Suppressor macrophage treated with lipopolysaccharide for 1 hour (primary cell): ENCODE results near the gene ADGRB2.

Experiments
- DNase-seq, 3 donors: peaks; one replicate each; pipeline ENCODE4 v3.0.0-alpha.2; 2020 to 2022

Gene ADGRB2, protein sequence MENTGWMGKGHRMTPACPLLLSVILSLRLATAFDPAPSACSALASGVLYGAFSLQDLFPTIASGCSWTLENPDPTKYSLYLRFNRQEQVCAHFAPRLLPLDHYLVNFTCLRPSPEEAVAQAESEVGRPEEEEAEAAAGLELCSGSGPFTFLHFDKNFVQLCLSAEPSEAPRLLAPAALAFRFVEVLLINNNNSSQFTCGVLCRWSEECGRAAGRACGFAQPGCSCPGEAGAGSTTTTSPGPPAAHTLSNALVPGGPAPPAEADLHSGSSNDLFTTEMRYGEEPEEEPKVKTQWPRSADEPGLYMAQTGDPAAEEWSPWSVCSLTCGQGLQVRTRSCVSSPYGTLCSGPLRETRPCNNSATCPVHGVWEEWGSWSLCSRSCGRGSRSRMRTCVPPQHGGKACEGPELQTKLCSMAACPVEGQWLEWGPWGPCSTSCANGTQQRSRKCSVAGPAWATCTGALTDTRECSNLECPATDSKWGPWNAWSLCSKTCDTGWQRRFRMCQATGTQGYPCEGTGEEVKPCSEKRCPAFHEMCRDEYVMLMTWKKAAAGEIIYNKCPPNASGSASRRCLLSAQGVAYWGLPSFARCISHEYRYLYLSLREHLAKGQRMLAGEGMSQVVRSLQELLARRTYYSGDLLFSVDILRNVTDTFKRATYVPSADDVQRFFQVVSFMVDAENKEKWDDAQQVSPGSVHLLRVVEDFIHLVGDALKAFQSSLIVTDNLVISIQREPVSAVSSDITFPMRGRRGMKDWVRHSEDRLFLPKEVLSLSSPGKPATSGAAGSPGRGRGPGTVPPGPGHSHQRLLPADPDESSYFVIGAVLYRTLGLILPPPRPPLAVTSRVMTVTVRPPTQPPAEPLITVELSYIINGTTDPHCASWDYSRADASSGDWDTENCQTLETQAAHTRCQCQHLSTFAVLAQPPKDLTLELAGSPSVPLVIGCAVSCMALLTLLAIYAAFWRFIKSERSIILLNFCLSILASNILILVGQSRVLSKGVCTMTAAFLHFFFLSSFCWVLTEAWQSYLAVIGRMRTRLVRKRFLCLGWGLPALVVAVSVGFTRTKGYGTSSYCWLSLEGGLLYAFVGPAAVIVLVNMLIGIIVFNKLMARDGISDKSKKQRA (N-terminal part only)

DNA sequence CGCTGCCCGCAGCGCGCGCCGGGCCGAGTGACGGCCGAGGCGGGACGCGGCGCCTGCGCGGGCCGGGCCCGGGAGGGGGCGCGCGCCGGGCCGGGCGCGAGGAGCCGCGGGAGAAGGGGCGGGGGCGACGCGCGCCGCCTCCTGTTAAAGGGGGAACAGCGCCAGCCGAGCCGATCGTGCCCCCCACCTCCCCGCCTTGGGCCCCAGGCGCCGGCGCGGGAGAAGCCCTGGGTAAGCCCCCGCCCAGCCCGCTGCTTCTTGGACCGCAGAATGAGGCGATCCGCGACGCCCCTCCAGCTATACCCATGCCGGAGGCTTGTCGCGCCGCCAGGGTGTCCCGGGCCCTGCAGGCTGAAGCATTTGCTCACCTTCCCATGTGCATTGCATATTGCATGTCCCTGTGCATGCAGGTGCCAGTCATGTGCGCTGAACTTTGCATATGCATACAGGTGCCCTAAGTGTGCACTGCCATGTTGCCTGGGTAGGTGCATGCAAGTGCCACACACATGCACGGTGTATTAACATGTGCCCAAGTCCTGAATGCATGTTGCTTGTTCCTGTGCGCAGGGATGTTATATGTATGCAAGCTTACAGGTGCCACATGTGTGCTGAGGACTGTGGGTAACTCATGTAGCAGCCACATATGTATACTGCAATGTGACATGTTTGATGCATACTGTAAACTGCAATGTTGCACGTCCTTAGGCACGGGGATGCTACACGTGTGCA is at the start of gene ADGRB2:
ADGRB2 (minus strand) TSS at position 29 of the 729 bp plus-strand sequence. CDS start 7,119 bp downstream, outside the sequence.
- DNase-seq, result peak in 1 of 3 donors; percentile 69

DNA sequence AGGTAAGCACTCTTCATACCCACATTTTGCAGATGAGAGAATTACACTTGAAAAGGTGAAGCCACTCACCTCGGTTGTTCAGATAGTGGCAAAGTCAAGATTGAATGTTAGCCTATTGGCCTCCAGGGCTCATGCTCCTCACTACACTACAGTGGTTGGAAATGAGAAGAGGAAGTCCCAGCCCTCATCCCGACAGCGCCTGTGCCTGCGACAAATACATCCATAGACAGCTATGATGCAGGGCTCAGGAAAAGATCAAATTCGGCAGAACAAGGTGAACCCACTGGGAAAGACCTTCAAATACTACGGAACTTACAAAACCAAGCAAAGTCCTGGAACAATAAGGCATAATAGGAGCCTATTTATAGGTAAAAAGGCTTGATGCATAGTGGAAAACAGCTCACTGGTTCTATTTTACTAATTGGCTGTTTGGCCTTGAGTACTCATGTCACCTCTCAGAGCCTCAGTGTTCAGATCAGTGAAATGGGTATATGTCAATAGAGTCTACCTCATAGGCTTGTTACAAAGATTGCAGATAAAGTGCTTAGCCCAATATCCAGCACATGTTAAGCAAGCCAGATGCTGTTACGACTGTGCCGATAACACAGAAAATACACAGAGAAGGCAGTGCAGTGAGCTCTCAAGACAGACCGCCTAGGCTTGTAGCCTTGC is 48.2 kb upstream of the ADGRB2 start:
- no peak for DNase-seq

DNA sequence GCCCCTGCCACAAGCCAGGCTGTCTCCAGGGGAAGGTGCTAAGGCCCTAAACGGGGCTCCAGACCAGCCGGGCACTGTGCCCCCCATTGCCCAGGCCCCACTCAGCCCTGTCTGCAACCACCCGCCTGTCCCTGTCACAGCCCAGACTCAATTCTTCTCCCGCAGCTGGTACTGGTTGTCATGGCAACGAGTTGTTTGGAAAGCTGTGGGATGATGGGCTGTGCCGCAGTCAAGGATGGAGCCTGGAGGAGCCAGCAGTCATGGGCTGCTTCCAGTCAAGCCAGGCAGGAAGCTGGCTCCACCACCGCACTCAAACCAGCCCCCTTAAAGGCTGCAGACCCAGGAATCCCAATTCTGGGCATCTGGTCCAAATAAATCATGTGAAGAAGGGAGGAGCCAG is 47.5 kb upstream of the ADGRB2 start:
- DNase-seq, result no peak

DNA sequence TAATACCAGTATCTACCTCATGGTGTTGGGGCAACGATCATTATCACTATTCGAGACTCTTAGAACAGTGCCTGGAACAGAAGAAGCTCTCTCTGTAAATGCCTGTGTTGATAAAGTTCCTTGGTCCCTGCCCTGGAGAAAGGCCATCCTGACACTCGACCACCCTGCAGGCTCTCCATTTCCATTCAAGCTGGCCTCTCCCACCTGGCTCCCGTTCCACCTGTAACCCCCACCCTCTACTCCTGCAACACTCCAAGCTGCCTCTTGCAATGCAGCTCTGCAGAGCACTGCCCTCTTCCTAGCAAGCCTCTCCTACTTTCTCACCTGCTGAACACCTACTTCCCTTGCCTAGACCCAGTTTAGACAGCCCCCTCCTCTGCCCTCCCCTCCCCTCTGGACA is 45.6 kb upstream of the ADGRB2 start:
- no peak for DNase-seq

DNA sequence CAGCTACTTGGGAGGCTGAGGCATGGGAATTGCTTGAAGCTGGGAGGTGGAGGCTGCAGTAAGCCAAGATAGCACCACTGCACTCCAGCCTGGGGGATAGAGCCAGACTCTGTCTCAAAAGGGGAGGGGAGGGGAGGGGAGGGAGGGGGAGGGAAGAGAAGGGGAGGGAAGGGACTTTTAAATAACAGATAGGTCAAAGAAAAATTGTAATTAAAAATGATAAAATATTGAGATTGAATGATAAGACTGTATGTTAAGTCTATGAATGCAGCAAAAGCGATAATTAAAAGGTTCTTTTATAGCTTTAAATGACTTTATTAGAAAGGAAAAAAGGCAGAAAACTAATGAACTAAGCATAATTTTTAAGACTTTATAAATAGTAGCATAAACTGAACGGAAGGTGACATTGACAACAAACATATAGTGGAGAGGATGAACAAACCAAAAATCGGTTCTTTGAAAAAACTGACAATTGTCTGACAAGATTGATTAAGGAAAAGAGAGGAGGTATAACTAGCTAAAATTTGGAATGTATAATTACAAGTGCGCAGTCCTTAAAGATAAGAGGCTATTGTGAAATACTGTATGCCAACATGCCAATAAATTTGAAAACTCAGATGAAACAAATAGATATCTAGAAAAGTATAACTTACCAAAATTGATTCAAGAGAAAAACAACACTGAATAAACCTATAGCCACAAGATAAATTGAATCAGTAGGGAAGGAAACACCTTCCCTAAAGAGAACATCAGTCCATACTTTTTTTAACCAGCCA is 43.3 kb upstream of the ADGRB2 start:
- DNase-seq, result no peak

DNA sequence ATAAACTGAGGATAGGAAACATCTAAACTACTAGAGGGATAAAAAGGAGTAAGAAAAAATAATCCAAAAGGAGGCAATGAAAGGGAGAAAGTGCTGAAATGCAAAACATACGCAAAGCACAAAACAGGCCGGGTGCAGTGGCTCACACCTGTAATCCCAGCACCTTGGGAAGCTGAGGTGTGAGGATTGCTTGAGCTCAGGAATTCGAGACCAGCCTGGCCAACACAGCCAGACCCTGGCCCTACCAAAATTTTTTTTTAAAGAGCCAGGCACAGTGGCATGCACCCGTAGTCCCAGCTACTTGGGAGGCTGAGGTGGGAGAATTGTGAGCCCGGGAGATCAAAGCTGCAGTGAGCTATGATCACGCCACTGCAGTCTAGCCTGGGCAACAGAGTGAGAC is 41.2 kb upstream of the ADGRB2 start:
- DNase-seq, result no peak

DNA sequence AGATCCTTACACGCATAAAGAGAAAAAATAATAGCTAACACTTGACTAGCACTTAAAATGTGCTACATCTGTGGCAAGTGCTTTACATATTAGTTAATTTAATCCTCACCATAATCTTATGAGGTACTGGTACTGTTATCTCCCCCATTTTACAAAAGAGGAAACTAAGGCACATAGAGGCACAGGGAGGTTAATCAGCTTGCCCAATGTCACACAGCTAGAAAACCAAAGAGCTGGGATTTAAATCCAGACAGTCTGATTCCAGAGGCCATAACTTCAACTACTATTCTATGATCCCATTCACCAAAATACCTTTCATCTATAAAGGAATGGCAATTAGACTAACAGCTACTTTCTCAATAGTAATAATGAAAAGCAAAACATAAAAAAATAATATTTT is 40.0 kb upstream of the ADGRB2 start:
- no peak for DNase-seq

DNA sequence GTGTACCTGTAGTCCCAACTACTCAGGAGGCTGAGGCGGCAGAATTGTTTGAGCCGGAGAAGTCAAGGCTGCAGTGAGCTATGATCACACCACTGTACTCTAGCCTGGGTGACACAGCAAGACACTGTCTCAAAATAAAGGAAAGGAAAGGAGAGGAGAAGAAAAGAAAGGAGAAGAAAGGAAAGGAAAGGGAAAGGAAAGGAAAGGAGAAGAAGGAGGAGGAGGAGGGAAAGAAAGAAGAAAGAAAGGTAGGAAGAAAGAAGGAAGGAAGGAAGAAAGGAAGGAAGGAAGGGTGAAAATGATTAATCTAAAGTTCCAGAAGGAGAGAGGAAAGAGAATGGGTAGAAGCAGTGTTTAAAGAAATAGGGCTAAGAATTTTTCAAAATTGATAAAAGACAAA is 39.5 kb upstream of the ADGRB2 start:
- DNase-seq, result no peak

DNA sequence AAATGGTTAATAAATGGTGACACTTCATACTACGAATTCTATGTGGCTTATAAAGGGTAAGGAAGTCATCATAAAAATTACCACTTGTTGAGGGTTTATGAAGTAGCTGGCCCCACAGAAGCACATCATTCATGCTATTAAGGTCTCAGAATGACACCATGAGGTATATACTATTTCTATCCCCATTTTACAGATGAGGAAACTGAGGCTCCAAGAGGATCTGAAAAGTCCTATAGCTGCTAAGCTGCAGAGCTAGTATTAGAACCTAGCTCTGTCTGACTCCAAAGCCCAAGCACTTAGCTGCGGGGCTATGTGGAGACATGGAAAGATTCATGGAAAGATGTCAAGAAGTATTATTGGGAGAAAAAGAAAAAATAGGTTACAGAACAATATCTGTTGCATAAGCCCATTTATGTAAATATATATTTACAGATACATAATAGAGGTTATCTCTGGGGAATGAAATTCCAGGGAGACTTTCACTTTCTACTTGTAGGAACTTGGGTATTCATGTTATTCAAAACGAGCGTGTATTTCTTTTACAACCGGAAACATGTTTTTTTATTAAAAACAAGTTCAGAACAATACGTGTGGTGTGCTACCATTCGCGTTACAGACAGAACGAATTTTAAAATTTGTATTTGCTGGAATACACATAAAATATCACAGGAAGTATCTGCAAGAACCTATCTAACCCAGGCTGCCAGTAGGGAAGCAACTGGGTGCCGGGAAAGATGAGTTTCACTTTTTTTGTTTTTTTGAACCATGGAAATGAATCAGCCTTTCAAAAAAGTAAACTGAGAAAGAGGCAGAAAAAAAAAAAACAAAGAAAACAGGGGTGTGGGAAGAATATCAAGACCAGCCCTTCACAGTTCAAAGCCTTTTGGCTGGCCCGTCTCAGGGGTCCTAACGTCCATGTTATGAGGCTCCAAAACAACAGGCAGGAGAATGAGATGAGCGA is 38.3 kb upstream of the ADGRB2 start:
- peak in 1 of 3 donors; percentile 32 for DNase-seq

DNA sequence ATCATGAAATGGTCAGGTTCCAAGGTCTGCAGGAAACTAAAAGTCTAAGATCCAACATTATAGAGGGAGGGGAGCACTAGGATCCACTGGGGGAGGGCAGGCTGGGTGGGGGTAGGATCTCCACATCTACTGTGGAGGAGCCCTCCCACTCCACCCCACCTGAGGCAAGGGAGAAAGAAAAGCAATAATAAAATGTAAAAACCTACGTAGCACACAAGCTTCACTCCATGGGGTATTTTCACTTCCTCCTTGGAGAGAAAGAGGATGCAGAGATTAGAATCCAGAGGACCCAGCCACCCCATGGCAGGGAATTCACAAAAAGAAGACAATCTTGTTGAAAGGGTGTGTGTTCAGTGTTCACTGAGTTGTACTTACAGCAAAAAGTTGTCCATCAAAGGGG is 37.3 kb upstream of the ADGRB2 start:
- DNase-seq, result peak; percentile 57 to 63 (median 58)

DNA sequence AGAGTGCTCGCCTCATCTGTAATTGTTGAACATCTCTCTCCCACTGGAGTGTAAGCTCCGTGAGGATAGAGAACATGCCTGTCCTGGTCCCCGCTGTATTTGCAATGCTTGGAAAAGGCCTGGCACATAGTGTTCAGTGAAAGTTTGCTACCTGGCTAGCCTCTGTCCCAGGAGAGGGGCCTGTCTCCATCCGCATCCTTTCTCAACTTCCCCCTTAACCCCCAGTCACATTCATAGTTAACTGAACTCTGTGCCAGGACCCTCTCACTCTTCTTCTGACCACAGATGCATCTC is 36.5 kb upstream of the ADGRB2 start:
- no peak for DNase-seq

DNA sequence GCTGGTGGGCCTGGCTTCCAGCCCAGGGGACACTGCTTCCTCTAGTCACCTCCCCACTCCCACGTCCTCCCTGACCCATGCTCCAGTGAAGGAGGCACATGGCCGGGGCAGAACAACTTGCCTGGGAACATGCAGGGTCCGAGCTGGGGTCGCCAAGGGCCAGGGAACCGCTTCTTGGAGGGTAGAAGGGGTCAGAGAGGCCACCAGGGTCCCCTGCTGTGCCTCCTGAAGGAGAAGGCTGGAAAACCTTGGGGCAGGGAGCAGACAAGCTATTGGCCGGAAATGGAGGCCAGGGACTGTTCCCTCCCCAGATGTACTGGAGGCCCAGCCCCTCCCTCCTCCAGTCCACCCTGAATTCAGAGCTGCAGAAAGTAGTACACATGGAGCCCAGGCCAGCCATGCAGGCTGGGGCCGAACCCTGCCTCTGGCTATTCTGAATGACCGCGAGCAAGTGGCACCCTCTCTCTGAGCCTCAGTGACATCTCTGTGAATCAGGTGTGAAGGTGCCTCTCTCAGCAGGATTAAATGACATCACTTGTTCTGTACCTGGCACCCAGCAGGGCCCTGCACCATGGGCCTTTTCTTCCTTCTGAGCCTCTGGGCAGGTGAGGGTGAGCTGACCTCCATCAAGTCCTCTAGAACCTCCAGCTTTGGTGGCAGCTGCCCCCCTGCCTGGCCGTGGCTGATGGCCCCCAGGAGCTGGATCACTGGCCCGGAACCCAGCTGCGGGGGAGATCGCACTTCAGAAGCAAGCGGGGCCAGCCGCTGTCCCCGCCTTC is 35.9 kb upstream of the ADGRB2 start:
- DNase-seq, result peak in 1 of 3 donors; percentile 32

DNA sequence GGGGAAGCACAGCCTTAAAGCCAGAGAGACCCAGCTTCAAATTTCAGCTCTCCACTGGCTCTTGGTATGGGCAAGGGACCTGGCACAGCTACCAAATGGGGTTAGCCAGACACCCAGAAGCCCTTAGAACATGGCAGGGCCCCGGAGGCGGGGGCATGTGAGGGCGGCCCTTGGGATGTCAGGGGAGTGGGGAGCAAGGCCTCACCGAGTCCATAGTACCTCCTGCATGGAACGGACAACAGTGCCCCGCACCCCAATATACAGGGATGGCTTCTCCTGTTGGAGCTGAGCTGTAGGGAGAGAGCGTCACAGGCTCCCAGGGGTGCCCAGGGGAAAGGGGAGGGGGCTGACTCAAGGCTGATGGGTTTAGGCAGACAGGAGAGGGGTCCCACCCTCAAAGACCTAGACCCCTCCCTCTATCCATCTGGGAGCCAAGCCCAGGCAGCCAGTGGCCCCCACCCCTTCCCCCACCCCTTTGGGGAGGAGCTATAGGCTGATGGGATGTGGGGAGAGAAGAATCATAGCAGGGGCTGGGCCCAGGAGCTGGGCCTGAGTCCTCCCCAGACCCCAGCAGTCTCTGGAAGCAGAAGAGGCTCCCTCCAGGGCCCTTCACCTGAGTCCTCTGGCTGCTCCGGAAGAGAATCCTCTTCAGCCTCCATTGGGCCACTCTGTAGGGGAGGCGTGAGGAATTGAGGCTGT is 35.2 kb upstream of the ADGRB2 start:
- no peak for DNase-seq

DNA sequence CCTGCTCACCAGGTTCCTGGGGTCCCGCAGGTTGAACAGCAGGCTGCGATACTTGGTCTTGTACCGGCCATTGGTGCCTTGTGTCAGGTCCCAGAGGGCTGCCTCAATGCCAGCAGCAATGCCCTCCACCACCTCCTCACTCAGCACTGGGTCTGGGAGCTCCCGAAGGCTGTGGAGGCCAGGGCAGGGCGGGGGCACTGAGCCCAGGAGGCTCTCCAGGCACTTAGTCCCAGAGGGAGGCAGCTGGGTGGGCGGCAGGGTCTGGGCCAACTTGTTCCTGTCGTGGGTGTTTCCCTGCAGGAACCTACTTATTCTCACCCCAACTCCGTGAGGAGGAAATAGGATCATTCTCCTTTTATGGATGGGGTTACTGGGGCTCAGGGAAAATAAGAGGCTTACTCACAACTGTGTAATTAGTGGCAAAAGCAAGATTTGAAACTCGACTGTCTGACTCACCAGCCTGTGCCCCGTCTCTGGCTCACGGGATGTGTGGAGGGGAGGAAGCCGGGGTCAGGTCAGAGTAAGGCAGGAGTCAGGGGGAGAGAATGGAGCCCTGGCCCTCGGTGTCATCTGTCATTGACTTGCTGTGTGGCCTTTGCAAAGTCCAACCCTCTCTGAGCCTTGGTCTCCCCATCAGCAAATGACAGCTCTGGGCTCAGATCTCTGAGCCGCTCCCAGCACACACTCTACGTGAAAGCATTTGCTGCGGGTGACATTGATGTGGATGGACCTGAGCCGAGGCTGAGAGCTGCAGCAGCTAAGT is 34.5 kb upstream of the ADGRB2 start:
- DNase-seq, result peak; percentile 89 to 94 (median 92)

DNA sequence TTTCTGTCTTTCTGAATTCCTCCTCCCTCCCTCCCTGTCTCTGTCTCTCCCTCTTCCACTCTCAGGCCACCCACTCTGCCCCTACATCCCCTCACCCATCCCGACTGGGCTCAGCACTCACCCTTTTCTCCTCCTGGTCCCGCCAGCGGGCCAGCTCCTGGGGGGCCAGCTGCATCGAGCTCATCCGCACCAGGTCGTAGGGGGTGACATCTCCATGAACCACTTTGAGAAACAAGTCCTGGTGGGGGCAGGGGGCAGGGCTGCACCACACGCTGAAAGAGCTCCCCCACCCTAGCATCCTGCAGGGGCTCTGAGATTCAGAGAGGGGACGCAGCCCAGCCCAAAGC is 33.9 kb upstream of the ADGRB2 start:
- no peak for DNase-seq

DNA sequence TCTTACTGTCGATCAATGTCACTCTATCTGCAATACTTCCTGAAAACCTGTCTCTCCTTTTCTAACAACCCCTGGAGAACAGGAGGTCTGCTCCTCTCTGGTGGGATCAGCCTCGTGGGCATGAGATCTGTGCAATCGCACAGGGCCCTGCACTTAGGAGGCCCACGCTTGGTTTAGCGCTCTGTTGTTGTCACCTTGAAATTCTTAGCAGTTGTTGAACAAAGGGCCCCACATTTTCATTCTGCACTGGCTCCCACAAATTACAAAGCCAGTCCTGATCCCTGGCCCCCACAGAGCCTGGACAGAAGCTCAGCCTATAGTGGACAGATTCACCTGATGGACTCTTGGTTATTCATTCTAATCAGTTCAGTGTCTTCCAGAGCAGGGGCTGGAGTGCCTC is 33.1 kb upstream of the ADGRB2 start:
- no peak for DNase-seq

DNA sequence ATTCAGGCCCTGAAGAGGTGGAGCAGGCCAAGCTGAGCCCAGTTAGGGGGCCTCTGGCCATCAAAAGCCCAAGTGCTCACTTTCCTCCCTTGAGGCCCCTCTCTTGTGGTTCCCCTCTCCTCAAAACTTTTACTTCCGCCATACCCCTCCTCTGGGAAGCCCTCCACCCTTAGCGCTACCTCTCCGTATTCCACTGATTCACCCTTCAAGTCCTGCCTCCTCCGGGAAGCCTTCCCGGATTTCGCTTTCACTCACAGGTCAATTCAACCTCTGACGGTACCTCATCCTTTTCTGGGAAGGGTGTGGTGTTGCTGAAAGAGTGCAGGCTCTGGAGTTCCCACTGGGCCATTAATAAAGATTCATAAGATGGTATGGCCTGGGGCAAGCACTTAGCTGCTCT is 32.6 kb upstream of the ADGRB2 start:
- no peak for DNase-seq
